HG03378 (cell line): ENCODE results near the gene SPATA31D1.
A peak's percentile ranks its signal among the peaks of the same experiment; 100 is the strongest.
"Not testable (repeated sequence)": the region's sequence is repeated elsewhere in the genome, so short reads cannot be mapped to it uniquely, and the experiment has no call there.

Experiments used
- ATAC-seq: cut with Tn5 transposase; IDR thresholded peaks from one replicate; pipeline ENCODE4 v1.9.1; 2021; ENCODE audit warnings: mild to moderate bottlenecking, moderate library complexity; ENCODE audit not compliant: unreplicated experiment

The SPATA31D1 gene

GRCh38 chr9:81988472-81988871 is at the start of gene SPATA31D1:
Gene SPATA31D1, plus strand, starts transcription at chr9:81988772. Its CDS starts 47 bp downstream, at chr9:81988819.
- not testable (repeated sequence) for ATAC-seq

DNA sequence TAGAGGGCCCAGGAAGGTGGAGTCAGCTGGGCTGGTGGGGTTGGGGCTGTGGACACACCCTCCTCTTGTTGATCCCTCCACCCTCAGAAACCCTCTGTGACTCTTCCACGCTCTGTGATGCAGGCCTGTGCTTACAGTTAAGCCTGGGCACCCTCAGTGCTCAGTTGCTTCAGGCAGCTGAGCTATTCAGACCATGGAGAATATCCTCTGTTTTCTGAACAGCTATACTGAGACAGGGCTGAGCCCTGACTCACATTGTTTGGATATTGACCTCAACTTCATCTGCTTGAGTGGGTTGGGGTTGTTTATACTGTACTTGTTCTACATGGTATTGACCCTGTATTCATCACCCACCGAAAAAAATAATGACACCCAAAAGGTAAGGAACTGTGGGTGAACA is 45.2 kb upstream of the SPATA31D1 start, which contains the start of gene SPATA31D3:
SPATA31D3 (plus strand) TSS at position 108 of the 400 bp plus-strand sequence; CDS start at position 194, 86 bp downstream.
- not testable (repeated sequence) for ATAC-seq

DNA sequence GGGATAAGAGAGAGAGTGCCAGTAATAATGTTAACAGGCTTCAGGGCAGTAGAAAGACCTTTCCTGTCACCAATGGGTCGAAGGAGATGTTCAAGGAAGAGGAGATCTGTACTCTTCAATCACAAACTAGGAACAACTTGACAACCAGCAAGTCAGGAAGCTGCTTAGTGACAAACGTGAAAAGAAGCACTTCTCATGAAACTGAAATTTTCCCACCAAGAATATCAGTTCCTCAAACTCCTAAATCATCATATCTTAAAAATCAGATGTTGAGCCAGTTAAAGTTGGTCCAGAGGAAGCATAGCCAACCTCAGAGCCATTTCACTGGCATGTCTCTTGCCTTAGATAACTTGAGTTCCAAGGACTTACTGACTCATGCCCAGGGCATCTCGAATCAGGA is 39.9 kb upstream of the SPATA31D1 start:
- ATAC-seq: not testable (repeated sequence)

- no peak for ATAC-seq
Measured at GRCh38 chr9:81953096-81953495, 35.5 kb upstream of the SPATA31D1 start.

GRCh38 chr9:81955625-81956024 is 32.9 kb upstream of the SPATA31D1 start:
- no peak for ATAC-seq

DNA sequence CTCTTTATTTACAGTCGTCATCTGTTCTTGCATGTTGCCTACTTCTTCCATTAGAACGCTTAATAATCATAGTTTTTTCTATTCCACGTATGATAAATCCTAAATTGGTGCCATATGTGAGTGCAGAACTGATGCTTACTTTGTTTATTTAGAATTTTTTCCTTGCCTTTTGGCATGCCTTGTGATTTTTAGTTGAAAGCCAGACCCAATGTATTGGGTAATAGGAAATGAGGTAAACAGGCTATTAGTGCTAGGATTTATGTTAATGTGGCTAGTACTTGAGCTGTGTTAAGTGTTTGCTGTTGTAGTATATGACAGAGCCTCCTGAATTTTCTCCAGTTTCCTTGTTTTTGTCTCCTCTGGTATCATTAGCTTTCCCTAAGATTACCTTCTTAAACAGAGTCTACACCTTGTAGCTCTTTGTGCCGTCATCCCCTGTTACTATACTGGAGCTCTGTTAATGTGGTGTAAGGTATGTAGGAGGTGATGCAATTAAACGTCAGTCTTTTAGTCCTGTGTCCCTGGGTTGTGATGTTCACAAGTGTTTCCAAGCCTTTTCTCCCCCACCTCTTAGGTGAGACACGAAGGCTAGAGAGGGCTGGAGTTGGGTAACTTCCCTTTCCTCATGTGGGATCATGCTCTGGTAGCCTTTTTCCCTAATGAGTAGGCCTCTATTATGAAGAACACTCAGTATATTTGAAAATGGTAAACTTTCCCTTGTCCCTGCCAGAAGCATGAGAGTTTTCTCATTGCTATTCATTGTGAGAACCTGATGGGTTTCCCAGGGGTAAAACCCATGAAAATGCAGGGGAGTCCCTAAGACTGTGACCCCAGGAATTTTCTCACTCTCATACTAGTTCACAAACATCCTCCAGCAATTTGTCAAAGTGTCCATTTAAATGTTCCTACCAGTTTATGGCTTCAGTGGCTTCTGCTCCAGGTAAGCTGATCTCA is 24.1 kb upstream of the SPATA31D1 start:
- ATAC-seq: no peak

- no peak for ATAC-seq
Measured at GRCh38 chr9:81968026-81968425, 20.5 kb upstream of the SPATA31D1 start.

- ATAC-seq: no peak
Measured at GRCh38 chr9:81969971-81970370, 18.6 kb upstream of the SPATA31D1 start.

DNA sequence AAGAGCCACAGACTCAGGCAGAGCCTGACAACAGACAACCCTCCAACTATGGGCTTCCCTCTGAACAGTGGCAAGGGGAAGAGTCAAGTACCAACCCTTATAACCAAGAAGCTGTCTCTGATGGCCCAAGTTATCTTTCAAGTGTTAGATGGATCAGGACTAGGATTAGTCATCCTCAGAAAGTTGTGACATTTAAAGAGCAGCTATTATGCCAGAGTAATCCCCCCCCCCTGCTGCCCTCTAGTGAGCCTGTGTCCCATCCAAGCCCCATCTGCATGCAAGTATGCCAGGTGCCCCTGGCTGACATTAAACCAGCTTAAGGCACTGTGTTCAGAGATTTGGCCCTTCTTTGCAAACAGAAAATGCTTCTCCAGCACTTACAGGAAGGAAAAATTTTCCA is 16.8 kb upstream of the SPATA31D1 start:
- ATAC-seq: no peak

GRCh38 chr9:81974764-81975163 is 13.8 kb upstream of the SPATA31D1 start:
- ATAC-seq: no peak

- ATAC-seq: no peak
Measured at GRCh38 chr9:81976351-81976750, 12.2 kb upstream of the SPATA31D1 start.

- peak; percentile 75 for ATAC-seq
Measured at GRCh38 chr9:81979196-81979595, 9.4 kb upstream of the SPATA31D1 start.

GRCh38 chr9:81980568-81980967 is 8.0 kb upstream of the SPATA31D1 start:
- no peak for ATAC-seq

GRCh38 chr9:81981883-81982282 is 6.7 kb upstream of the SPATA31D1 start:
- ATAC-seq: no peak

DNA sequence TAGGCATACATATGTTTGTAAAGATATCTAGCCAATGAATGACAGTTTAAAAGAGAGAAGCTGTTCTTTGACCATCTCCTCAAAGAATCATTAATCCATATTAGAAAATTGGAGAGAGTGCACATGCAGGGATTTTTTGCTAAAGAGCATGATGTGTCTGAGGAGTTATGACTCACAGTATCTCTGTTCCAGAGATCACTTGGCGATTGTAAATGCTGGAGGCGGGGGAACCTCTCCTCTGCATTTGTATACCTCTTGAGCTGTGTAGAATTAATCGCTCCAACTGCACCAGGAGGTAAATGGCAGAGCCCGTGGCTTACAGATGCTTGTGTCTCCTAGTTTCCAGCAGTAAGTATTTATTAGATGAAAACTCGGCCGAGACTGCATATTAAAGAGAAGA is 3.6 kb upstream of the SPATA31D1 start:
- ATAC-seq: no peak

GRCh38 chr9:81986051-81986450 is 2.5 kb upstream of the SPATA31D1 start:
- no peak for ATAC-seq

DNA sequence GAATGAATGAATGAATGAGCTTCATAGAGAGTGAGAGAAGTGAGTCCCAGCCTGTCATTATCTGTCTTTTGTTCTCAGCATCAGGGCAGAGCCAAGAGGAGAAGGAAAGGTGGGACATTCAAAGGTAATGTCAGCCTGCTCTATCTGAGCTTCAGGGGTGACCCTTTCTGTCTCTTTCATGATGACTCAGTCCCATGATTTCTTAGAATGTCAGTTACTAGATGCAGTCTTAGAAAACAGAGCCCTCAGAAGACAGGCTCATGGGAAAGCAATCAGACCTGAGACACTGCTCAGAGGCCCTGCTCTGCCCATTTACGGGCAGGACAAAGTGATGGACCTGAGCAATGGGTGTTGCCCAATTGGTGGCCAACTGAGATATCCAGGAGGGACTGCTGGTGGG is 1.1 kb downstream of the SPATA31D1 start:
- no peak for ATAC-seq

GRCh38 chr9:81993656-81994055 is 5.1 kb downstream of the SPATA31D1 start:
- ATAC-seq: no peak

DNA sequence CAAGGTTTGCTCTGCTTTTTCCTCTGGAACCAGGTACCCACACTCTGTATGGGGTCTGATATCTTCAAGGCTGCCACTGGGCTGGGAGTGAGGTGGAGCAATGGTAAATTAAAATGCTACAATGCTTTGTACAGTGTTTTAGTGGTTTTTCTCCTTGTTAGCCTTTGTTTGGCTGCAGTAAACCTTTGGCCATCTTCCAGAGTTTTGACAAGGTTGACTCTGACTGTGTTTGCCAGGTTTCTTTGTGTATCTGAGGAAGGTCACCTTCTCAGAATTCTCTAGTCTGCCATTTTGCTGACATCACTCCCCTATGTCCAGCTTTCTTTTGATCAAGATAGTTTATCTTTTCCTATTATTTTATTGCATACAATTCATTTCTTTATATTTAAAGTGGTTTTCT is 11.2 kb downstream of the SPATA31D1 start:
- ATAC-seq: no peak

- no peak for ATAC-seq
Measured at GRCh38 chr9:82010711-82011110, 22.1 kb downstream of the SPATA31D1 start.

DNA sequence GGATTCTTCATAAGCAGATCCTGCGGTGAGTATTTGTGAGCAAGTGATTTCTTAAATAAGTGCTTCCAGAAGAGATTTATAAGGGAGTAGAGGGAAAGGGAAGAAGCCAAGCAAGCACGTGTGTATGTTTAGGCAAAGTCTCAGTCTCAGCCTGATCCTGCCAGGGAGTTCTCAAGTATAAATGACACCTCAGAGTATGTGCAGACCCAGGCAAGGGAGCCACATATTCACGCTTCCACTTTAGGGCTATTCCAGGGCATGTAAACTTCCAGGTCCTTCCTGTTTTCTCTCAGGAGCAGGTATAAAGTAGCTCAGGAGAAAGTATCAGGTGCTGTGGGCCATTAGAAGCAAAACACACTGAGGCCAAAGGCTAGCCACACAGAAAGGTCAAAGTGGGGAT is 22.6 kb downstream of the SPATA31D1 start:
- ATAC-seq: no peak

GRCh38 chr9:82012276-82012675 is 23.7 kb downstream of the SPATA31D1 start:
- ATAC-seq: no peak
